Stimulated activated CD8-positive, alpha-beta memory T cell treated with anti-CD3 and anti-CD28 coated beads, Interleukin-7, amount 100 ng/mL, for 24 hours (primary cell): ENCODE data around the gene PNPO.
A peak's percentile ranks its signal among the peaks of the same experiment; 100 is the strongest.
"Not testable (repeated sequence)": the region's sequence is repeated elsewhere in the genome, so short reads cannot be mapped to it uniquely, and the experiment has no call there.

ENCODE experiments used
- DNase-seq: peaks from one replicate; pipeline ENCODE4 v3.0.0-alpha.2; 2020; ENCODE audit warnings: low read depth

PNPO gene

DNA sequence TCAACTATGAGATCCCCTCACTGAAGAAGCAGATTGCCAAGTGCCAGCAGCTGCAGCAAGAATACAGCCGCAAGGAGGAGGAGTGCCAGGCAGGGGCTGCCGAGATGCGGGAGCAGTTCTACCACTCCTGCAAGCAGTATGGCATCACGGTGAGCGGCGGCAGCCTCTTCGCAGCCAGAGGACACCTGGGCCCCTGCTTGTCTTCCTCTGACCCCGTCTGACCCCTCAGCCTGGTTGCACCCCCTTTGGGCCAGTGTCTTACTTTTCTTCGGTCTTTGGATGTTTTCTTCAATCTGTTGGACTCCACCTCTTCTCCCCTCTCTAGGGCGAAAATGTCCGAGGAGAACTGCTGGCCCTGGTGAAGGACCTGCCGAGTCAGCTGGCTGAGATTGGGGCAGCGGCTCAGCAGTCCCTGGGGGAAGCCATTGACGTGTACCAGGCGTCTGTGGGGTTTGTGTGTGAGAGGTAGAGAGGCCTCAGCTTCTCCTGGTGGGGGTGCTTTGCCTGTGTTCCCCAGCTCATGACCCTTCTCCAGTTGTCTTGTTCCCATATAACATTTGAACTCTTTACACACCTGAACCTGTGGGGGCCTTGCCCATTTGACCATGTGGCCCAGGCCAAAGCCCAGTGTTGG, 33.9 kb downstream of the PNPO start:
- DNase-seq, result no peak

DNA sequence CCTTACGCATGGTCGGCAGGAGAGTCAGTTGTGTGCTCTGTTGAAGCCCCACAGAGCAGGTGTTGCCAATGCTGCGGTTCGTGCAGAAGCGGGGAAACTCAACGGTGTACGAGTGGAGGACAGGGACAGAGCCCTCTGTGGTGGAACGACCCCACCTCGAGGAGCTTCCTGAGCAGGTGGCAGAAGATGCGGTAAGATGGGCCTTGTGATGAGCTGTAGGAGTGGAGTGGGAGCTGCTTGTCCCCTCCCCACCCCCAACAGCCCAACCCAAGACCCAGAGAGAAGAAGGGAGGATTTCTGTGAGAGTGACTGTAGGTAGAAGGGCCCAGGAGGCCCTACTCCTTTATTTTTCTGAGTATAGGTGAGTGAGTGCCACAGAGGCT, 34.4 kb downstream of the PNPO start:
- DNase-seq, result no peak

DNA sequence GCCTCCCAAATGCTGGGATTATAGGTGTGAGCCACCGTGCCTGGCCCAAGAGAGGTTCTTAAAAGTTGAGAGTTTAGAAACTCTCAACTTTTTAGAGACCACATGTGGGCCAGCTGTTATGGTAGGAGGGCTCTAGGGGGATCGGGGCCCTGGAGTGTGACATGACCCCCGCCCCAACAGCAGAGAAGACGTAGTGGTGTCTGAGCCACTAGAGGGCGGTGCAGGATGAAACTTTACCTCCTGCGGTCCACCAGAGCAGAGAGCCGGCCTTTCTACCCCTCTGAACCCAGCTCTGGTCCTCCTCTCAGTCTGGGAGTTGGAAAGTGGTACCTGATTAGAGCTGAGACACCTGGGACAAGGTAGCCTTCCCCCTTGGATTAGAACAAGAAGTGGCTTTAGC, 37.0 kb downstream of the PNPO start:
- peak; percentile 21 for DNase-seq

DNA sequence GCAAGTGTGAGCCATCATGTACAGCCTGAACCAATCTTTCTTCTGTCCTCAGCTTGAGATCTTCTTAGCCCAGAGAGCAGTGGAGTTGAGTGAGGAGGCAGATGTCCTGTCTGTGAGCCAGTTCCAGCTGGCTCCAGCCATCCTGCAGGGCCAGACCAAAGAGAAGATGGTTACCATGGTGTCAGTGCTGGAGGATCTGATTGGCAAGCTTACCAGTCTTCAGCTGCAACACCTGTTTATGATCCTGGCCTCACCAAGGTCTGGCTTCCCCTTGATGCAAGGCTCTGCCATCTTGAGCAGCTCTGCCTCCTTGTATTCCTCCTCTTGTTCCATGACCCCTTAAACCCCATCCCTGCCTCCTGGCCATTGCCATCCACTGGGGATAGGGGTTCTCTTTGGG, 39.2 kb downstream of the PNPO start:
- DNase-seq, result no peak

DNA sequence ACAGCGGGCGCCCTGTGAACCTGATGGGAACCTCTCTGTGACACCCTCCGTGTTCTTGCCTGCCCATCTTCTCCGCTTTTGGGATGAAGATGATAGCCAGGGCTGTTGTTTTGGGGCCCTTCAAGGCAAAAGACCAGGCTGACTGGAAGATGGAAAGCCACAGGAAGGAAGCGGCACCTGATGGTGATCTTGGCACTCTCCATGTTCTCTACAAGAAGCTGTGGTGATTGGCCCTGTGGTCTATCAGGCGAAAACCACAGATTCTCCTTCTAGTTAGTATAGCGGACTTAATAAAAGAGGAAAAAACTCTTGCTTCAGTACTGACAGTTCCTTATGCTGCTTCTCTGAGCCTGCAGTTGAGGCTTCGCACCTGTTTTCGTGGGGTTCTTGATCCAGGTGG, 40.1 kb downstream of the PNPO start:
- DNase-seq, result no peak

DNA sequence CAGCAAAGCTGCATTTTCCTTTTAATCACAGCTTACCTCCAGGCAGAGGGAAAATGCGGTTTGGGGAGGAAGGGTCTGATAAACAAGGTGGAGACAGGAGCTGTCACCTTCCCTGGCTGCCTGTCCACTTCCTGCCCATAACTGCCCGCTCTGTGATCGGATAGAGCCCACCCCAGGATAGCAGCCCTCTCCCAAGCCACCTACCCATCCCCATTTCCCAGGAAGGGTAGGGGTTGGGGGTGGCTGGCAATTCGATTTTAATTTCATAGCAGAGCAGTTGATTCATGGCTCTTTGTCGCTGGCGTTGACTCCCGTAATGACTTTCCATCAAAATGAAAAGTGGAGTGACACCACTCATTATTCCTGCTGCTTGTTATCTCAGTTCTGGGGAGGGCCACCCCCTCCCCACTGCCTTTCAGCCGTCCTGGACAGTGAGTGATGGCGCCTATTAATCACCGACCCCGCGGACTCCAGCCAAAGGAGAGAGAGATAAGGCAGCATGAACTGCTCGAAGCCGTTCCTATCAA, 40.8 kb downstream of the PNPO start:
- no peak for DNase-seq

DNA sequence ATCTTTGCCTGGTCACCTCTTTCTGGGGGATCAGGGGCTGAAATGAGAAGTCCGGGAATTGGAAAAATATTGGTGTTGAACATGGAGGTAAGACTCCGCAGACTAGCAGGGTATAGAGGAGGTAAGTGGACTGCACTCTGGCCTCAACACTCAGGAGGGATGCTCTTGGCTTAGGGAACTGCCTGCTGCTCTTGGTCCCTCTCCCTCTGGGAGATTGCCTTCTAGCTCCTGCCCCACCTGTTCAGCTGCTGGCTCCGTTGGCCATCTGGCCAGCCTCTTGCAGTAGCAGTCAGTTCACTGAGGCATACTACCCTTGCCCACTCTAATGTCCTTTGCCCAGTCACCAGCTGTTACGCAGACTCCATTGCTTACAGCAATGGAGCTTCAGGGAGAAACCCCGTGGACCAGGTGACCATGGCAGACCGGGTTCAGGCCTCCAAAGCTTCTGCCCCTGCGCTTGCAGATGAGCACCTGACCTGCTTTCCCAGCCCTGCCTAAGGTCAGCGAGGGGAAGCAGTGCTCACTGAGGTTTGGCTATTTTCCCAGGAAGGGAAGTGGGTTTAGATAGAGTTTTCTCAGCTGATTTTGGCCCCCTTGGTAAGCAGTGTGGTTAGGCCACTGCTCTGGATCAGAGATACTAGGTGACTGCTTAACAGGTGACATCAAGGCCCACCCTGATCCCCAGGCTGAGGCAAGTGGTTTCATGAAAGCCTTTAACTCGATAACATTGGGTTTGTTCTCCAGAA, 41.4 kb downstream of the PNPO start:
- DNase-seq, result no peak

DNA sequence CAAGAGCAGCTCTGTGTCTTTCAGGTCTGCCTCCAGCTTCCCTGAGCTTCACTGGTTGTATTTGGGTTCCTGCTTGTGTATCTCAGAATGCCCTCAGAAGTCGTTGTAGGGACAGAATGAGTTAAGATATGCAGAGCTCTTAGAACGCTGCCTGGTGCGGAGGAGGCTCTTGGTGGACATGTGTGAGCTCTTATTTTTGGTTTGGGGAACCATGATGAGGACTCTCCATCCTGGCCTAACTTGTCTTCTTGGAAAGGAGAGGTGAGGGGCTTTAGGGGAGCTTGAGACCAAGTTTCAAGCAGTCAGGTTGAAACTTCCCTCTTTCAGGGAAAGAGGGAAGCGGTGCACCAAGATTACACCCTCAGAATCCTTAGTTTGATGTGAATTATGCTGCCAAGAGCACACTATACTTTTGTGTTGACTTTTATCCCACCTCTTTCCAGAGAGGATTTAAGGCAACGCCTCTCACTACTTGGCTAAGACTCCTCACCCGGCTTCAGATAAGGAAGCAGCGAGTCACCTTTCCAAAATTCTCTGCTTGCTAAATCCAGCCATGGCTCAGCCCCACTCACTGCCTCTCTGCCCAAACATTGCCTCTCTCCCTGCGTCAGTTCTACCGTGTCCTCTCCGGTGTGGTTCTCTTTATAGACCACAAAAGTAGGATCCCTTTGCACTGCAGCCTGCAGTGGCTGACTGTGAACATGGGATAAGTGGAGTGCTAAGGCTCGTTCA, 42.3 kb downstream of the PNPO start:
- DNase-seq, result no peak

DNA sequence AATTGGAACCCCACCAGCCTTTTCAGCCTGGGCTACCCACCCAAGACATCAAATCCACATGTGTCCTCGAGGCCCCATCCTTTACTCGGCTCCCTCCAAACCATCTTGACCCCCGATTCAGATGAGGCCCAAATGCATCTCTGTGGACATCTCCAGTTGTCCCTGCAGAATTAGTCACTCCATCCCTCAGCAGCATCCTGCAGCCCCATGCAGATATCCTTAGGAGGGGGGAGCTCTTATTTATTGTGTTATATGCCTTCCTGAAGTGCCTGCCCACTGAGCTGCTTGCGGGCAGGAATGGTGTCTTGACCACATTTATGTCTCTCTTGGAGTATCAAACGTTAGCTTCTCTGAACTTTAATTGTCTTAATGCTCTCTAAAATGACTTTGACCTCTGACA, 45.1 kb downstream of the PNPO start:
- DNase-seq, result no peak

DNA sequence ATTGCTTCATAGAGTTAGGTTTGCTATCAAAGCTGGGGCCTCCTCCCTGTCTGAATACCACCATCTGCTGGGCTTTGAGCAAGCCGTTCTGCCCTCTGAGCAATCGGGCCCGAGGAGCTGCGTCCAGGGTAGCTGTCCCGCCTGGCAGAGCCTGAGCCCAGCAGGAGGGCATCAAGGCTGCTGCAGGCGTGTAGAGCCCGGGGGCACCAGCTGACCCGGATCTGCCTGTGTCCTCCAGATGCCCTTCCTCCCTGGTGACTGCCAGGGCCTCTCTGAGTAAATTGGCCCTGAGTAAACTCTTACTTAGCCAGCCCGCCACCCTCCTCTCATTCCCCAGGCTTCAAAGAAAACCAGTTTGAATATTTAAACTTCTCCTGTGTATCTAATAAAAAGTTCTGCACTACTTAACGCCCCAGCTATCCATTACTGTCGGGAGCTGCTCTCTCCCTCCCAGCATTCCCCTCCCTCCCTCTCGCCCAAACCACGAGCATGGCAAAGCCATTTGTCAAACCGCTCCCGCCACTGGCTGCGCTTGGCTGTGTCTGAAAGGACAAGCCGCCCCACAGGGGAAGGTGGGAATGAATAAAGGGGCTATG, 46.0 kb downstream of the PNPO start:
- no peak for DNase-seq

DNA sequence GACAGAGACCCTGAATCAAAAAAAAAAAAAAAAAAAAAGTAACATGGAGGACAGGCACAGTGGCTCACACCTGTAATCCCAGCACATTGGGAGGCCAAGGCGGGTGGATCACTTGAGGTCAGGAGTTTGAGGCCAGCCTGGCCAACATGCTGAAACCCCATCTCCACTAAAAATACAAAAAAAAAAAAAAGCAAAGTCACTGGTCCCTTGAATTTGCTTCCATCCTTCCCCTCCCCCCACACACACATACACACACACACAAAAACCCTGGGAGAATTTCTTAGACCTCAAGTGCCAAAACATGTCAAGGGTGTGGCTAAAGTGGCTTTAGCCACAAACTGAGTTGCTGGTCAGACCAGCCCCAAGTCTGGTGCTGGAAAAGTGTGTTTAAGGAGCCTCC, 47.1 kb downstream of the PNPO start:
- not testable (repeated sequence) for DNase-seq

DNA sequence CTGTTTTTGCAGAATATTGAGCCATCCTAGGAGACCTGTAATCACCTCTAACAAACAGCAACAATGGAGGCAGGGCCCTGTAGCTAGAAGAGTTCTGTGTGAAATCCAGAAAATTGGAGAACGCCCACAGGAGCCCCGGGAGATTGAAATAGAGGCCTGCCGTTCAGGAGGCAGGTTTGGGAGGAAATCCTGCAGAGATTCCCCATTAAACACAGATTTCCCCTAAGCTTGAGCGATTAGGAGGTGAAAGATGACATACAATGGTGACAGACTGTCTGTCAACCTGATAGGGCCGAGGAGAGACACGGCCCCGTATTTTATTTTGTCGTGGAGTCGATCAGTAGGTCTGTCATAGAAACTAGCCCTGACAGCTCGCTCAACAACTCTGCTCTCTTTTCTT, 47.8 kb downstream of the PNPO start:
- no peak for DNase-seq

DNA sequence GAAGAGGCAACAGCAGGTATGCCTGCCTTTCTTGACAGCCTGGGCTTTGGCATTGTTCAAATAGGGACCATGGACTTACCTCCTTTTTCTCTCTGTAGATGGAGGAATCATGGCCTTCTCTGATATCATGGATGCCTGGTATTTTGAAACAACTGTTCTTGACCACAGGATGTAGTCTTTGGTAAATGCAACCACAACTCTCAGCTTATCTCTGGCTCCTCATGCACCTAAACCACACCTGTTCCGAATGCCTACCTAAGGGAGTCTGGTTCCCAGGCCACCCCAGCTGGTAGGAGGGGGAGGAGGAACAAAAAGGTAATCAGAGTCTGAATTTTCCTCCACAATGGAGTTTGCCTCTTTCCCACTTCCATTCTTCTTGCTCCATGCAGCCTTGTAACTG, 48.3 kb downstream of the PNPO start:
- DNase-seq, result no peak

DNA sequence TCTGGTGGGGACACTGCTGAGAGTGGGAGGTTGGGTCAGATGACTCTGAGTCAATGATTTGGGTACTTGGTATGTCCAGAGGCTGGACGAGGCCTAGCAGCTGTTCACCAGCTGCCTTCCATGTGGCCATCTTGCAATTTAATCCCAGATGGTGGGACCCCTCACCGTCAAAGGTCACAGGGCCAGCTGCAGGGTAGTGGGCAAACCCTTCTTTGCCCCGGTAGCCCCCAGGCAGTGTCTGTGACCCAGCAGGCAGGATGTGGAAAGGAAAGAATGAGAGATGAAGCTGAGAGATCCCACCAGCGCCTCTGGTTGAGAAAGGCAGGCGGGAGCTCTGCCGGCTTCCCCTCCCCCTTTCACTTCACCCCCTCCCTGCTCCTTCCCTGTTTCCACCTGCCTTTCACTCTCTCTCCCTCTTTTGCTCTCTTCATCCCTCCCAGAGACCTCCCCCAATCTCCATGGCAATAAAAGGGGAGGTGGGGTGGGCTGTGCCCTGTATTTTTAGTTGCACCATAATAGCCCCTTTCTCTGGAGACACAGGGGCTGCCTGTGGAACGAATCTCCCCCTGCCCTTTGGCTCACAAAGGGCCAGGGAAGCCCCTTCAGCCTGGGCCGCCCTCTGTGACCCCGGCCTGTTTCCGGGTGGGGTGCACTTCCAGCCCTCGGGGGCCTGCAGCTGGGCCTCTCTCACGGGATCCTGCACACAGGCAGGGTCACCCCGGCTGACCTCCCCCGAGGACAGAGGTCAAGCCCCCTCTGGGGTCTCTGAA, 49.8 kb downstream of the PNPO start:
- no peak for DNase-seq

DNA sequence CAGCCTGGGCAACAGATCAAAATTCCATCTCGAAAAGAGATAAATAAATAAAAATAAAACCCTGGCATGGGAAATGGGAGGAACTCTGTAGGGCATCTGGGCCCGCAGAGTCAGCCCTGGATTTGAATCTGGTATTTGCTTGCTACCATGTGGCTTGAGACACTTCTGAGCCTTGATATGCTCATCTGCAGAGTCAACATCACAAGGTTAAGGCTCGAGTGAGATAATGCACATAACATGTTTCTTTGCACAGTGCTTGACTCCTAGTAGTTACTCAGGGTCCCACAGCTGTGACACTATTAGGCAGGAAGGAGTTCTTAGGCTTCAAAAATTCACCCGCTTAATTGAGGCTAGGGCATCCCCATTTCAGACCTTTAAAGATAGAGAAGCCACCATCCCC, 50.8 kb downstream of the PNPO start:
- no peak for DNase-seq

DNA sequence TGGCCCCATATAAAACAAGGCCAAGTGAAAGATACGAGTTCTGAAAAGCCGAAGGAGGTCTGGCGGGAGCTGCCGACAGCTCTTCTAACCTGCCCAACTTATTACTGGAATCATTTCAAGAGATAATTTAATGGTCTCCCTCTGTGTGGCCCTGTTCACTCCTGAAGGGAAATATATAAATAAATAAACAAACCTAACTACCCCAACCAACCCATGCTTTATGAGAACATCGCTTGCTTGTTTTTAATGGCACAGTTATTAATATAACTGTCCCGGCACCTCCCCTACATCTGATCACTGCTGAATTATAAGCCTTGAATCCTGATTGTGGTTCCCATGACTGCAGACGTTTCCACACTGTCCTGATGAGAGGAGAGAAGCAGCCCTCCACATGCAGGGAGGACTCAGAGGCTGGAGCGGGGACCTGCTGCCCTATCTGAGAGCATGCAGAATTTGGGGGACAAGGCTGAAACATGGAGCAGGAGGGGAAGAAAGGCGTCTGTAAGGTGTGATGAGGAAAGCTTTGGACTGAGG, 51.7 kb downstream of the PNPO start:
- DNase-seq, result no peak

DNA sequence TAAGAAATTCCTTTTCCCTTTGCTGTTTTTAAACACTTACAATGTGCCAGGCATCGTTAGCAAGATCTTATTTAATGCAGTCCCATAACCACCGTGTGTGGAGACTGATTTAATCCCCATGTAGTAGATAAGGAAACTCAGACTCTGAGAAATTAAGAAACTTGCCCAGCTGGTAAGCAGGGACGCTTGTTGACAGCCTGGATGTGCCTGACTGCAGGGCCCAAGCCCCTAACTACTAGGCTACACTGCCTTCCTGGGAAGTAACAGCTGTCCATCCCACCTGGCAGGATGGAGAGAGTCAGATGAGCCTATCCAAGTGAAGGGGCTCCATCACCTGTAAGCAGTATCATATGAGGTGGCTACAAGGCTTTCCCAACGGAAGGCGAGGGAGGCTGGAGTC, 52.6 kb downstream of the PNPO start:
- no peak for DNase-seq

DNA sequence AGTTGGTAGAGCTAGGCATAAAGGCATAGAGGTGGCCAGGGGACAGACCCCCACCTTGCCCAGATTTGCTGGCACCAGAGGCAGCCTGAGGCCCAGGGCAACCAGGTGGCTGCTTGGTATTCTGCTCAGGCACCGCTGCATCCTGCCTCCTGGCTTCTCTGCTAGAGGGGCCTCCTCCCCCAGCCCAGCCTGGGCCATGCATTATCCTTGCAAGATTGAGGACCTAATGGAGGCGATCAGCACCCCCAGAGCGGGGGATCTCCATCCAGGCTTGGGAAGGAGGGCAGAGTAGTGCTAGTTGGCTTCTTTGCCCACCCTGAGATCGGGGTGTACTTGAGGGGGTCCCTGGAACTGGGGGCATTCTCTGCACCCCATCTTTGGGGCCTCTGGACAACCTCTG, 53.4 kb downstream of the PNPO start:
- DNase-seq, result no peak

DNA sequence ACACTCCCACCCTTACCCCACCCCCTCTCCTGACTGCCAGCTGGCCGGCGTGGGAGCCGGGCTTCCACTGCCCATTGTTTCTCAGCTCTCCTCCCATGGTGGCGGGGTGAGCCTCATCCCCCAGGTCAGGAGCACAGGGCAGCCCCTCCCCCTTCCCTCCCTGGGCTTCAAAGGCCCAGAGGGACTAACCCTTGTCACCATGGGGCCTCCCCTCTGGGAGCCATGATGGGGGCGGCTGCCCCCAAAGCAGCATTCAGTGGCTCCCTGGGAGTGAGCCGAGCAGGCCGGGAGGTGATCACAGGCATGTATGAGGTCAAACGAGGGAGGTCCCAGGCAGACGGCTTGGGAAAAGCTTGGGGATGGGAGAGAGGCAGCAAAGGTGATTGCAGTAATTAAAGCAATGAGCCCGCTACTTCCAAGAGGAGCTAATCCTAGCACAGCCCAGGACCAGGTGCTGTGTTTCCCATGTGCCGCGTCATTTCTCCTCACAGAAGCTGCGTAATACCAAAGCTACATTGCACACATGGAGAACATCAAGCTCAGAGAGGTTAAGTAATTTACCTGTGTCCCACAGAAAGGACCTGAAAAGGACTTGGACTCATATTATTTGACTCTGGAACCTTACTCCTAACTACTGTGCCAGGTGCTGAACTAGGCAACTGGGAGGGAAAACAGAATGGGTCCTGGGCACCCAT, 54.0 kb downstream of the PNPO start:
- no peak for DNase-seq

DNA sequence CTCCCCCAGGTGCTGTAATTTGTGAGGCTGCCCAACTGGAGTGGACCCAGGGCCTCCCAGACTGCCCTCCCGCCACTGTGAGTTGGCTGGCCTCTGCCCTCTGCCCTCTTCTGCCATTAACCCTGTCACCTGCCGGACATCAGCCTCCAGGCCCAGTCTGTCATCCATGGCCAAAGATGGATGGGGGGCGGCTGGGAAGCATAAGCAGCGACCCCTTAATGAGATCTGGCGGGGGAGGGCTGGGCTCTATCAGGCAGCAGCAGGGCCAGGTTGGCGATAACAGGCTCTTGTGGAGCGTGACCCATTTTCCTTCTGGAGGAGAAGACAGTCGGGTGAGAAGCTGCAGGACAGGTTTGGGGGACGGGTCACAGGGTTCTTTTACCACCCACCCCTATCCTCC, 54.8 kb downstream of the PNPO start:
- no peak for DNase-seq

DNA sequence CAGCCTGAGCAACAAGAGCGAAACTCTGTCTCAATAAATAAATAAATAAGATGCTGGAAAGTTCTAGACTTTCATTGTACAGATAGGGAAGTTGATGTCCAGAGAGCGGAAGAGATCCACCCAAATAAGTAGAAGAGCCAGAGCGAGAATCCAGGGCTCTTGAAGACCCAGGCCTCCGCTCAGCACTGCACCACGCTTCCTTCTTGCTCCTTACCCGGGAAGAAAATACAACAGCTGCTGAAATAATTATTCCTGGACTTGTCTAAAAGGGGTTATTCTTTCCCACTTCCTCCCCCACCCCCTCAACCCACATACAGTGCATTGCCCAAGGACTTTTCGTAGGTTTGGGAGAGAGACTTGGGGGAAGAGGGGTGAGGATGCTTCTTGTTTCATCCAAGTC, 56.2 kb downstream of the PNPO start:
- no peak for DNase-seq
